HG03378 (cell line): Measurements from ENCODE around the gene ZNF718.
"Not testable (repeated sequence)": the region's sequence is repeated elsewhere in the genome, so short reads cannot be mapped to it uniquely, and the experiment has no call there.

Experiments used
- ATAC-seq: cut with Tn5 transposase; IDR thresholded peaks from one replicate; pipeline ENCODE4 v1.9.1; 2021; ENCODE audit warnings: mild to moderate bottlenecking, moderate library complexity; ENCODE audit not compliant: unreplicated experiment

Gene ZNF718

DNA sequence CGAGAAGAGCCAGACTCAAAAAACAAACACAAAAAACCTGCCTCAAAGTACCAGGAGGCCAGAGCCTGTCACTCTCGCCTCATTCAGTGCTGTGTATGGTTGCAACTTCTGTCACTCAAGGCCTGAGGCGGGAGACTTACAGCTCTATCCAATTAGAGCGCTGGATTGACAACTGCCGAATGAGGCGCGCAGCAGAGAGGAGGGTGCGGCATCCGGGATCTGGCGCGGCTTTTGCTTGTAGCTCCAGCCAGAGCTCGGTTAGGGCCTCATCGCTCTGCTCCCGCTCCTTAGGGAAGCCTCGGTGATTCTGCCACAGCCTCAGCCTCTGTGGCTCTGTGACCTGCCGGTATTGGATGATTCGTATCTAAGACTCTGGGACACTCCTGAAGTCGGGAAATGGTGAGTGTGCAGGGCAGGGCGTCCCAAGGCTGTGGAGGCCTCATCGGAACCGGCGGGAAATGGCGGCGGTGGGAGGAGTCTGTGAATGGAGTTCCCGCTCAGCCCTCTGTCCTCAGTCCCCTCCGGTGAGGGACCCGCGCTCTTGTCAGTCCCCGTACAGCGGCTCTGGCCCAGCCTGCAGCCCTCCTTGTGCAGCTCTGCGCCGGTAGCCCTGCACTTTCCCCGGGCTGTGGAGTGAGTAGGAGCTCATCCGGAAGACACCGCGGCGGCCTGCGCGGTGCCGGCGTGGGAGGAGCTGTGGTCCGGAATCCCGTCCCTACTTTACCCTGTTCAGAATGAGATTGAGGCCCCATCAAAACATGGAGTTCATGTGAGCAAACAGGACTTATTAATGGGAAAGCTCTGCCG is at the start of gene ZNF718:
TSS of gene ZNF718 (plus strand) at position 227 of the 807 bp plus-strand sequence. CDS start at position 397, 170 bp downstream.
- ATAC-seq = peak; percentile 99

DNA sequence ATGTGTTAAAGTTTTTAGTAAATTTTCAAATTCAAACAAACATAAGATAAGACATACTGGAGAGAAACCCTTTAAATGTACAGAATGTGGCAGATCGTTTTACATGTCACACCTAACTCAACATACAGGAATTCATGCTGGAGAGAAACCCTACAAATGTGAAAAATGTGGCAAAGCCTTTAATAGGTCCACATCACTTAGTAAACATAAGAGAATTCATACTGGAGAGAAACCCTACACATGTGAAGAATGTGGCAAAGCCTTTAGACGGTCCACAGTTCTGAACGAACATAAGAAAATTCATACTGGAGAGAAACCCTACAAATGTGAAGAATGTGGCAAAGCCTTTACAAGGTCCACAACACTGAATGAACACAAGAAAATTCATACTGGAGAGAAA is 38.4 kb upstream of the ZNF718 start:
- ATAC-seq = no peak

DNA sequence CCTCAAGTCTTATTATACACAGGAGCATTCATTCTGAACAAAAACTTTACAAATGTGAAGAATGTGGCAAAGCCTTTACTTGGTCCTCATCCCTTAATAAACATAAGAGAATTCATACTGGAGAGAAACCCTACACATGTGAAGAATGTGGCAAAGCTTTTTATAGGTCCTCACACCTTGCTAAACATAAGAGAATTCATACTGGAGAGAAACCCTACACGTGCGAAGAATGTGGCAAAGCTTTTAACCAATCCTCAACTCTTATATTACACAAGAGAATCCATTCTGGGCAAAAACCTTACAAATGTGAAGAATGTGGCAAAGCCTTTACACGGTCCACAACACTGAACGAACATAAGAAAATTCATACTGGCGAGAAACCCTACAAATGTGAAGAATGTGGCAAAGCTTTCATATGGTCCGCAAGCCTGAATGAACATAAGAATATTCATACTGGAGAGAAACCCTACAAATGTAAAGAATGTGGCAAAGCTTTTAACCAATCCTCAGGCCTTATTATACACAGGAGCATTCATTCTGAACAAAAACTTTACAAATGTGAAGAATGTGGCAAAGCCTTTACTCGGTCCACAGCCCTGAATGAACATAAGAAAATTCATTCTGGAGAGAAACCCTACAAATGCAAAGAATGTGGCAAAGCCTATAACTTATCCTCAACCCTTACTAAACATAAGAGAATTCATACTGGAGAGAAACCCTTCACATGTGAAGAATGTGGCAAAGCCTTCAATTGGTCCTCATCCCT is 37.6 kb upstream of the ZNF718 start:
- not testable (repeated sequence) for ATAC-seq

DNA sequence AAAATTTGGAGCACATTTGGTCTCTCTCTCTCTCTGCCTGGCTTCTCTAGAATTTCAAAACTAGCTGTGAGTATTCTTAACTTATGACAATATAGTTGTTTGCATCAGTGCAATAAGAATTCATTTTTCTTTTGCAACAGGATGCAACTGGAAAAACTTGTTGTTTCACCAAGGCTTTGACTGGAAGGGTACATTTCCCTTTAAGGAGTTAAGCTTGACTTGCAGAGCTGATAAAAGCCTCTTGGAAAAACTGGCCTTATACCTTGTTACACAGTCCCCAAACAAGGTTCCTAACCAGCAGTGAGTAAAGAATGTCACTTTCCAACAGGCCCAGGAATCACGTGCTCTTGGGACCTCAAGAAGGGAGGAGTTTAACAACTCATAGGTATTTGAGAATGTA is 25.9 kb upstream of the ZNF718 start:
- ATAC-seq = no peak

DNA sequence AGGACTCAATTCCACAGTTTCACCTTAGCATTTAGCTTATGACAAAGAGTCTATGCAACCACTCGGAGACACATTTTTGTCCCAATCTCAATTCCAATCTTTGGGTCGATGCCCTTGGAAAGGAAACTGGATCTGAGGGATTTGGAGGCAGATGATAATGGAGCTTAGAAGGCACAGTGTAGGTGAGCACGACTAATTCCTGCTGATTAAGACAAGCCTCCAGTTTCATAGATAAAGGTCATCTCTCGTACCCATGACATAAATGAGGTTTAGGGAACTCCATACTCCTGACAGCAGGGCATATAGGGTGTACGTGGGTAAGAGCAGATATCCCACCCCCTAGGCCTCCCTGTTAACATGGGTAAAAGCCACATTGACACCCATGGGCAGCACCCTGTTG is 24.4 kb upstream of the ZNF718 start:
- ATAC-seq = no peak

DNA sequence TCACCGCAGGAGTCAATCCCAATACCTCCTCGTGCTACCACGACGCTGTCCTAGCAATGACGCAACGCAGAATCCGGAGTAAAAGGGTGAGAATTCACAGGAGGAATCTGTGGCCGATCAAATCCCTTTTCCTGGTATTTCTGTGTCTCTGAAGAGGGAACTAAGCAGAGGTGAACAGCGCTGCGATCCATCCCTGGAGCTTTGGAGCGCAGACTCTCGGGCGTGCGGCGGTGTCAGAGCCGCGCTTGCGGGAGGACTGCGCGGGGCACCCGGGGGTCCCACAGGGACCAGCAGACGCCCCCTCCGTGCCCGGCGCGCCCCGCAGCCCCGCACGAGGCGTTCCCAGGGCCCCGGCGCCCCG is 17.2 kb upstream of the ZNF718 start:
- no peak for ATAC-seq

DNA sequence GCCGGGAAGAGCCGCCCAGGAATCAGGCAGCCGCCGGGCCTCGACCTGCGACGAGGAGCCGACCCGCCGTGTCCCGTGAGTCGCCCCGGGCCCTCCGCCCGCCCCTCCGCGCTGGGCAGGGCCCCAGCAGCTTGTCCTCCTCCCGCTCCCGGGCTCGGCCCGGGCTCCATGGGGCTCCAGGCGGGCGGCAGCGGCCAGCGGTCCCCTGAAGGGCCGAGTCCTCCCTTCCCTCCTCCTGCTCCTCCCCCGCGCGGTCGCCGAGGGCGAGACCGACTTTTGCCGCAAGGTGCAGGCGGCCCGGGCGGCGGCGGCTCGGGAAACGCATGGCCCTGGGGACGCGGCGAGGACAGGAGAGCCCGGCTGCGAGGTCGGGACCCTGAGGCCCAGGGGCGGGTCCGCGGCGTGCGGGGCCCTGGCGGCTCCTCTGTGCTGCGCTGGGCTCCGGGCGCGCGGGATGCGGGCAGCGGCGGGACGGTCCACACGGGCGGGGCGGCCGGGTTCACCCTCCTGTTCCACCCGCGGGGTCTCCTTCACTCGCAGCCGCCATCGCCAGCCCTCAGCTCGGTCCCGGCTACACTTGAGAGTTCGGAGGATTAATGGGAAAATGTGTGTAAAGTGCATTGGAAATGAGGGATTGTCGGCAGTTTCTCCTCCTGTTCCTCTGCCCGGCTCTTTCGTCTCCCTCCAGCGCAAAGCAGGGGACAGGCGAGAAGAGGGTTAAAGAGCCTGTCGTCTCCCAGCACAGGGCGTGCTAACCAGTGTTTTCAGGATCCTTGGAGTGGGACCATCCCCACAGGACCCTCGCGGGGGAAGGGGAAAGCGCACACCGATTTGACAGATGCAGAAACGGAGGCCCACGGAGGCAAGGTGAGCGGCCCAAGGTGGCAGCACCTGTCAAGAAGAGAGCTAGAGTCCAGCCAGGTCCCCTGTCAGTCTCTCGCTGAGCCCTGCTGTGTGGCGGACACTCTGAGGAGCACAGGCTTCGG is 16.6 kb upstream of the ZNF718 start:
- ATAC-seq = no peak

DNA sequence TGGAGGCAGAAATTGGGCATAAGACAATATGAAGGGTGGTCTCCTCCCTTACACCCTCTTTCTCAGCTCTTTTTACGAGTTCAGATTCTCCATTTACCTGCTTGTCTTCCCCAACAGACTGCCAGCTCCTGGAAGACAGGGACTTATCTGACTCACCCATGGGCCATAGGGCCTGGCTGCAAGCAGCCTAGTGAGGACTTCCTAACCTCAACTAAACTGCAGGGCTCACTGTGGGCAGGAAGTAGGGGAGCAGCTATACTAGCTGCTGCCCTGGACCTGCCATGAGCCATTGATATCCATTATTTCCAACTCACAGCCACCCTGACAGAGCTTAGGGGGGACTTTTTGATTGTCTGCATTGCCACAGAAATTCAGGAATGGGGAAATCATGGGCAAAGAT is 11.5 kb upstream of the ZNF718 start:
- ATAC-seq = no peak

DNA sequence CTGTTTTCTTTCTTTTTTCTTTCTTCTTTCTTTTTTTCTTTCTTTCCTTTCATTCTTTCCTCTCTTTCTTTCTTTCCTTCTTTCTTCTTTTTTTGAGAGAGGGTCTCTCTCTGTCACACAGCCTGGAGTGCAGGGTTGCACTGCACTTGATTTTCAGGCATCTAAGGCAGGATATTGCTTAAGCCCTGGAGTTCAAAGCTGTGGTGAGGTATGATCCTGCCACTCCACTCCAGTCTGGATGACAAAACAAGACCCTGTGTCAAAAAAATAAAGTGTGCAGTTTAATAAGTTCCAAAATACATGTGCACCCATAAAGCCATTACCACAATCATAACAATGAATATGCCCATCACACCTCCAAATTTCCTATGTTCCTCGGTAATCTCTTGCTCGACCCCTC is 10.6 kb upstream of the ZNF718 start:
- ATAC-seq = no peak

DNA sequence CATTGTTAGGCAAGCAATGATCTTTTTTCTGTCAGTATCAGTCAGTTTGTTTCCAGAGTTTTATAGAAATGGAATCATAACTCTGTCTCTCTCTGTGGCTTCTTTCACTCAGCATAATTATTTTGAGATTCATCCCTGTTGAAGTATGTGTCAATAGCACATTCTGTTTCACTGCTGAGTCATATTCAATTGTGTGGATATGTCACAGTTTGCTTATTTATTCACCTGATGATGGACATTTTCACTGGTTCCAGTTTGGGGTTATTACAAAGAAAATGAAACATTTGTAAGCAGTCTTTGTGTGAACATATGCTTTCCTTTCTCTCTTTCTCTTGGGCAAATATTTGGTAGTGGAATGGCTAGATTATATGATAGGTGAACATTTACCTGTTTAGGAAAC is 10.2 kb upstream of the ZNF718 start:
- no peak for ATAC-seq

DNA sequence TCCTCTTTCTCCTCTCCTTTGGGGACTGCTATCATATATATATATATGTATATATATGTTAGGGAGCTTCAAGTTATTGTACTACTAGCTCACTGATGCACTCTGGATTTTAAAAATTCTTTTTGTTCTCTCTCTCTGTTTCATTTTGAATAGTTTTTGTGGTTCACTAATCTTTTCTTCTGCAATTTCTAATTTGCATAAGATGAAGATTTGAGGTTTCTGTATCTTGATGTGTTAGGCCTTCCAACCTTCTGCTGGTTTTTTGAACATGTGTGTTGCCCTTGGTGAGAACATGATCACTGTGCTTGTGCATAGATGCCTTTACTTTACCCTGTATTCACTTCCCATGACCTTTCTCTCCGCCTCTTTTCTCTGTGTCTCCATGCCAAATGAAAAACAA is 7.8 kb upstream of the ZNF718 start:
- ATAC-seq = no peak

DNA sequence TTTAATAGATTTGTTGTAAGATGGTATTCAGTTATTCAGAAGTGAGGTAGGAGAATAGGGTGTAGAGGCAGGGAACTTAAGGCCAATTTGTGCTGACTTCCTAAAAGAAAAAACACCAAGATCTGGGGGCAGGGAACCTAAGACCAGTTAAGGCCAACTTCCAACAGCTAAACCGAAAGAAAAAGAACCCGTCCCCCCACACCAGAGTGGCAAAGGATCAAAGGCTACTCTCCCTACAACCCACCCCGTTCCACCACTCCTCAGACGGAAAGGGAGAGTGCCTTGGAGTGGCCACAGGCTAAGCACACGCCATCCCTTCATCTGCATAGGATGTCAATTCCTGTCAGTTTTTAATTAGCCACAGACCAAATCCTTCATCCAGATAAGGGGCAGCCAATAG is 3.7 kb upstream of the ZNF718 start:
- no peak for ATAC-seq

DNA sequence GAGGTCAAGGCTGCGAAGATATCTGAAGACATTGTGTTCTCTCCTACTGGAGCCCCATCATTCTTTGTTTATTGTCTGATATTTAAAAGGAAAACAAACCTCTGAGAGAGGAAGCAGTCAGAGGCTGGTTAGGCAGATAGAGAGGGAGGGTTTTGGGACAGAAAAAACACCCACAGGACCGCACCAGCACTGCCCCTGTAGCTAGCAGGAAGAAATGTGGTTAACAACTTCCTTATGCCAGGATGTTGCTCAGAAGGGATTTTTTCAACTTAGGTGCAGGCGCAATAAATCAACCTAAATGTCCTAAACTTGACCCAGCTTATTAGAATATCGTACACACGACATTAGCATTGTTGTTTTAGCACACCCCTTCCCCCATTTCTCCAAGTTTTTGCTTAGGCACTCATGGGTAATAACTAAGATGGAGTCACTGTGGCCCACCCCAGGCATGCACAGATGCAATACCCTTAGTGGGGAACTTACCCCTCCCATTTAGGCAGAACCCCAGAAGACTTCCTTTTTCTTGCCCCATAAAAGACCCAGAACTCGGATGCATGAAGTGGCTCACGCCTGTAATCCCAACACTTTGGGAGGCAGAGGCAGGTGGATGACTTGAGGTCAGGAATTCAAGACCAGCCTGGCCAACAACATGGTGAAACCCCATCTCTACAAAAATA is 2.8 kb upstream of the ZNF718 start:
- ATAC-seq = no peak

DNA sequence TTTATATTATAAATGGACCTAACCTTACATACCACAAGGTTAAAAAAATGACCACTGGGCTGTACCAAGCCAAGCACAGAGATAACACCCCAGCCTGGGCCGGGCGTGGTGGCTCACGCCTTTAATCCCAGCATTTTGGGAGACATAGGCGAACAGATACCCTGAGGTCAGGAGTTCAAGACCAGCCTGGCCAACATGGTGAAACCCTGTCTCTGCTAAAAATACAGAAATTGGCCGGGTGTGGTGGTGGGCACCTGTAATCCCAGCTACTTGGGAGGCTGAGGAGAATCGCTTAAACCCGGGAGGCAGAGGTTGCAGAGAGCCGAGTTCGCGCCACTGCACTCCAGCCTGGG is 403 bp upstream of the ZNF718 start:
- not testable (repeated sequence) for ATAC-seq

DNA sequence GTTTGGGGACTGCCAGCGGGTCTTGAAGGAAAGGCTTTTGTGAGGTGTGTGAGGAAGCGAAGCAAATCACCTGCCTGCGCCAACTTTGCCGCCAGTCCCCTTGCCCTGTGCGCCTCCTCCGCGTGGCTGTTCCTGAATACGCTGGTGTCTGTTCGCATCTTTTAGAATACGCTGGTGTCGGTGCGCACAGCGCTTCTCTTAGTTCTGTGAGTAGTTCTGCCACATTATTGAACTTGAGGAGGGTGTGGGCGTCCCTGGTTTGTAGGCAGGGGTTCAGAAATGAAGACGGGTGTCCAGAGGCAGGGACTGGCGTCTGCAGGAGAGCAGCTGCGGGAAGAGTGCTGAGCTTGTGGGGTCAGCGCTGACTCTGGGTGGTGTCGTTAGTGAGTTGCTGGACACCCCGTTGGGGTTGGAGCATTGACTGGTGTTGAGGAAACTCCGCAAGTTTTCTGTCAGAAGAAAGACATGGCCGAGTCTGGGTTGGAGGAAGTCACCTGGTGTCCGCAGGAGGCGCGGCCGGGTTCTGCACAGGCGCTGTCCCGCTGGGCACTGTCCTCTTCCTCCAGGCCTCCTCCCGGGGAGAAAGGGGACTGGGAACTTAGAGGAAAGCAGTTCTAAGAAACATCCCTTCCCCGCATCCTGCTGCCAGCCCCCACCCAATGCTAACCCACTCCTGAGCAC is 930 bp downstream of the ZNF718 start:
- peak; percentile 19 for ATAC-seq

DNA sequence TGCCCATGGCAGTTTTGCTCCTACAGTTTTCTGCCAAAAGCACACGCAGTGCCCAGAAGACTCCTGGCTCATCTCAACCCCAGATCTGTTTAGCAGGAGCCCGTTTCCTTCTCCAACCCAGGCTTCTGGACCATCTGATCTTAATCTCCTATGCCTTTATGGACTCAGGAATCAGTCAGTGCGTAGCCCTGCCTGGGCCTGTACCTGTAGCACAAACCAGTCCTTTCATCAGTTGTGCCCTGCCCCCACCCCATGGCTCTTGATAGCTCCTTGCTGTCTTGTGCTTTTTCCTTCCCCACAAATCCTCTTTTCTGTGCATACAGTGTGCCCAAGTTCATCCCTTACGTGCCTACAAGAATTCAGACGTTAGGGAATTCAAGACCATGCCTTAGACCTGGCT is 1.5 kb downstream of the ZNF718 start:
- no peak for ATAC-seq

DNA sequence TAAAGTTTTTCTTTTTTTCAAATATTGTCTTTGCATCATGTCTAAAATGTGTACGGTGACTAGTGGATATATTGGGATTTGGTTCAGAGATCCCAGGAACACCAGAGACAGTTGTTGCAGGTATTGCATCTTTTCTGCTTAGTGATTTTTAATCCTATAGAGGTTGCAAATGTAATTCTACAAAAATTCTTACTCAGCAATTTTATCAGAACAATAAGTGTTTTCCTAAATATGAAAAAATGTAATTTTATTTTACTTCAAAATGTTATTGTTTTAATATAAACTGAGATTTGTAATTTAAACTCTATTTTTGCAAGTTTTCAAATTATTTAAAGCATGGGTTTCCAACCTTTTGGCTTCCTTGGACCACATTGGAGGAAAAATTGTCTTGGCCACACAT is 8.2 kb downstream of the ZNF718 start:
- ATAC-seq = no peak

DNA sequence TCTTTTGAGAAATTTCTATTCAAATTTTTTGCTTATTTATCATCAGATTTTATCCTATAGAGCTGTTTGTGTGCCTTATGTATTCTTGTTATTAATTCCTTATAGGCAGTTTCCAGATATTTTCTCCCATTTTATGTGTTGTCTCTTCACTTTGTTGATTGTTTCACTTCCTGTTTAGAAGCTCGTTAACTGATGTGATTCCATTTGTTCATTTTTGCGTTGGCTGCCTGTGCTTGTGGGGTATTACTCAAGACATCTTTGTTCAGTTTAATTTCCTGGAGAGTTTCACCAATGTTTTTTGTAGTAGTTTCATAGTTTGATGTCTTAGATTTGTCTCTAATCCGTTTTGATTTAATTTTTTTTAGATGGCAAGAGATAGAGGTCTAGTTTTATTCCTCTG is 14.6 kb downstream of the ZNF718 start:
- ATAC-seq = no peak

DNA sequence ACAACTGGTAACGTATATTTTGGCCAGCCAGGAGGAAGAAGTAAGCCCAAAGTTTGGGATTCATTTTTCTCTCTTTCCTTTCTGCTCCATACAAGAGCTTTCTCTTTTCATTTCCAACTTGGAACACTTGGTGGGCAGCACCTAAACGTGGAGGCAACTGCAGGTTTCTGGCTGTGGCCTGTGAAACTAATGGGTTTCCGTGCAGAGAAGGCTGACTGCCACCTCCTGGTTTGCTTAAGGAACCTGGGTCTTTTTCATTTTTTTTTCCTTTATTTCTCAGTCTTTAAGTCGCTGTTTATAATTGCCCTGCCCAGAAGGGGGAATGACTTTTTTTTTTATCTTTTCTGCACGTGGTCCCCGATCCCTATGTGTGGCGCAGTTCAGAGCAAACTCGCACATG is 15.4 kb downstream of the ZNF718 start:
- ATAC-seq = no peak

DNA sequence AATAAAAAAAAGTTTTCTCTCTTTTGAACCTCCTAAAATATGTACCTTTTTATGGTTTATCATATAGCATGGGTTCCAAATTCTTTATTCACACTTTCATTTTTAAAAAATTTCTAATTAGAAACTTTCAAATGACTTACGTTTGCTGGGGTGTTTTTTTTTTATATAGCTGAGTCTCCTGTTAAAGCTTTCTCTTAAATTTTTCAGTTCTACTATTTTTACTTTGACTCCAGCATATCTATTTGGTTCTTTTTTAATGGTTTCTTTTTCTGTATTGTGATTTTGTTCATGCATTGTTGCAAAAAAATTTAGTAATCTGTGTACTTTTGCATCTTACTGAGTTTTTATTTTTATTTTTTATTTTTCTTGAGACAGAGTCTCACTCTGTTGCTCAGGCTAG is 22.3 kb downstream of the ZNF718 start:
- ATAC-seq = no peak
